HG02938 (cell line): Measurements from ENCODE around the gene ST6GALNAC1.

Source experiments
- ATAC-seq: cut with Tn5 transposase; IDR thresholded peaks from one replicate; pipeline ENCODE4 v1.9.1; 2021; ENCODE audit warnings: mild to moderate bottlenecking, moderate library complexity; ENCODE audit not compliant: unreplicated experiment

The ST6GALNAC1 gene

GRCh38 chr17:76677406-76677805, 33.8 kb upstream of the ST6GALNAC1 start:
- ATAC-seq = no peak

- ATAC-seq = no peak
These were observed 33.1 kb upstream of the ST6GALNAC1 start for GRCh38 chr17:76676629-76677028.

GRCh38 chr17:76675648-76676047, 32.1 kb upstream of the ST6GALNAC1 start:
- no peak for ATAC-seq

DNA sequence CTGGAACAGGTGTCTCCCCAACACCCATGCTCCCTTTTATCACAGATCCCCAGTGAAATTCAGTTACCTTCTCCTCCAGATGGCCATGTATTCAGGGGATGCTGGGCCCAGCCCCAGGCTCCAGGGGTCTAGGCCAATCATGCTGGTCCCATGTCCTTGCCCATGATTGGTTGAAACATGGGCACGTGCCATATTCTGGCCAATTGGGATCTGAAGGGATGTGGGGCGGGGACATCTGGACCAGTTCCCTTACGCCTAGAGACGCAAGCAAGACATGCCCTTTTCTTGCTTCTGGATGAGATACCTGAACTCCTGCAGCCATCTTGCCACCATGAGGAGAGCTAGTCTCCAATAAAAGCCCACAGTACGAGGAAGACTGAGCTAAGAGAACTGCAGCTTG, 31.0 kb upstream of the ST6GALNAC1 start:
- no peak for ATAC-seq

GRCh38 chr17:76673729-76674128, 30.2 kb upstream of the ST6GALNAC1 start:
- no peak for ATAC-seq

- ATAC-seq = no peak
These were observed 29.3 kb upstream of the ST6GALNAC1 start for GRCh38 chr17:76672892-76673291.

- ATAC-seq = no peak
These were observed 28.8 kb upstream of the ST6GALNAC1 start for GRCh38 chr17:76672270-76672851.

DNA sequence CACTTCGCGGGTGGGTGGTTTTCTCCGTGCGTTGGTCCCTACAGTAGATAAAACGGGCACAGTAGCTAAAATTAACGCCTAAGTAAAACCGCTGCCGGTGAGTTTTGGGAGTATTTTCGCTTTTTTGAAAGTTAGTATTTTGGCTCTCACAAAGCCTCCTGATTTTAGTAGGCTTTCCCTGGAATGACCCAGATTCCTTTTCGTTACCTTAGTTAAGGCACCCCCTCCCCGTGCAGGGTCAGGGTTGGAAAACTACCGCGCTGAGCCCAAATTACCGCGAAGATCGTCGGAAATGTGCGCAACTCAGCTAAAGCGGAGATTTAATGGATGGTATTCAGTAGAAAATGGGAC, 28.3 kb upstream of the ST6GALNAC1 start:
- peak; percentile 3 for ATAC-seq

DNA sequence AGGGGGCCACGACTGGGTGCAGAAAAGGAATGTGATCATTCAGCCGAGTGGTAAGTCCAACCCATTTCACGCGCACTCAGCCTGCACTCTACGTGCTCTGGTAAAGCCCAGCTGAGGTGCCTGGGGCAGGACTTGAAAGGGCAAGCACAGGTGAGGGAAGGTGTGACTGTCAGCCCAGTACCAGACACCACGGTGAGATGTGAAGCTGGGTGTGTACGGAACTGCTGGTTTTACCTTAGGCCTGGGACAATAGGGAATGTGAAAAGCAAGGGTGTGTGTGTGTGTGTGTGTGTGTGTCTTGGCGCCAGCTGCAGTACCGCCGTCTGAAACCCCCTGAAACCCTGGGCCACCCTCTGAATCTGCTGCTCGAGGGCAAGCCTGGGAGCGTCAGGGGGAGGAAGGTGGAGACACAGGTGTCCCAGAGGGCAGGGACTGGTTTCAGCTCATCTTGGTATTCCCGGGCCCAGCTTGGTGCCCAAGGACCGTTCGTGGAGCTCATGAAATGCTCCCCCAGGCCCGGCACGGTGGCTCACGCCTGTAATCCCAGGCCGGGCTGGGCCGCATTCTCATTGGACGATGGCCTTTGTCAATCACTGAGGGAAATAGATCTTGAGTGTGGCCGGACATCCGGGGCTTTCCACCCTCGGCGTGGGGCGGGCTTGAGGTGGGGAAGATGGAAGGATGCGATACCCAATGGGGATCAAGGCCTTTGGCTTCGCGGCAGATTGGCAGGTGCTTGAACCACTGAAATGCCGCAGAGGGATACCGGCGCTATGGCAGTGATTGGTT, 27.8 kb upstream of the ST6GALNAC1 start:
- peak; percentile 99 for ATAC-seq

GRCh38 chr17:76670718-76671122, 27.2 kb upstream of the ST6GALNAC1 start:
- no peak for ATAC-seq

- ATAC-seq = no peak
These were observed 26.6 kb upstream of the ST6GALNAC1 start for GRCh38 chr17:76670020-76670717.

- ATAC-seq = no peak
These were observed 24.4 kb upstream of the ST6GALNAC1 start for GRCh38 chr17:76667786-76668453.

DNA sequence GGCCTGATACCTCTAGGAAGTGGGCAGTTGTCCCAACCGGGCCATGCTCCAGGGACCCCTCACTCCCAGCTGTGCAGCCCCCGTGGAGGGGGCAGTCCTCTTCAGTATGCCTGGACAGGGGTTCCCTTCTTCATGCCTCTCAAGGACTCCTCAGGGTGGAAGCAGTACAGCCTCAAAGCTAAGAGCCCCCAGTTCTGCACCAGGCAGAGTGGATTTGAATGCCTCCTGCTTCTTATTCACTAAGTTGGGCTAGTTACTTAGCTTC, 23.9 kb upstream of the ST6GALNAC1 start:
- no peak for ATAC-seq

GRCh38 chr17:76660656-76661042, 17.1 kb upstream of the ST6GALNAC1 start:
- ATAC-seq = no peak

DNA sequence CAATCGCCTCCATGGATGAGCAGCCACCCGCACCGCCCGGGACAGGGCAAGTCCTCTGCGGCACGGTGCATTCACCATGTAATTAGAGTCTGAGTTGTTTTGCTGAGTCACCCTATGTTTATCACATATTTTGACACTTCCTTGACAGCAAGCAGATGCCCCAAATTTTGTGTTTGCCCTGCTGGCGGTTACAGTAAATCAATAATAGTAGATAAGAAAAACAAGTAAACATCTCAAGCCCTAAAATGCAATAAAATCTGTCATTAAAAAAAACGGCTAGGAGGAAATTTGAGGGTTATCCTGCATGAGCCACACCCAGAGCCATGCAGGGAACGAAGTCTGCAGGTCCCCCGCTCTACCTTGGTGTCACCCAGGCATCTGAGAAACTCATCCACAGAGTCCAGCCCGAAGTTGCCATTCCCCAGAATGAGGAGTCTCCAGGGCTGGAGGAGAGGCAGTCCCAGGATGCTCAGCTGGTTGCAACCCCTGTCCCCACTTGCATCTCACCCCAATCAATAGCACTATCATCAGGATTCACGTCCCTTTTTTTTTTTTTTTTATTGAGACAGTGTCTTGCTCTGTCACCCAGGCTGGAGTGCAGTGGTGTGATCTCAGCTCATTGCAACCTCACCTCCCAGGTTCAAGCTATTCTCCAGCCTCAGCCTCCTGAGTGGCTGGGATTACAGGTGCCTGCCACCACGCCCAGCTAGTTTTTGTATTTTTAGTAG, 16.5 kb upstream of the ST6GALNAC1 start:
- ATAC-seq = no peak

- ATAC-seq = no peak
These were observed 14.7 kb upstream of the ST6GALNAC1 start for GRCh38 chr17:76658242-76658662.

- ATAC-seq = no peak
These were observed 14.1 kb upstream of the ST6GALNAC1 start for GRCh38 chr17:76657505-76658241.

GRCh38 chr17:76654408-76654807, 10.9 kb upstream of the ST6GALNAC1 start:
- no peak for ATAC-seq

GRCh38 chr17:76650504-76650903, 6.9 kb upstream of the ST6GALNAC1 start:
- no peak for ATAC-seq

- no peak for ATAC-seq
These were observed 3.2 kb upstream of the ST6GALNAC1 start for GRCh38 chr17:76646712-76647111.
